Right kidney (tissue), 9 donors: Measurements from ENCODE around the gene SPATA31A5.
"Not testable (repeated sequence)": the region's sequence is repeated elsewhere in the genome, so short reads cannot be mapped to it uniquely, and the experiment has no call there.

Experiments
- DNase-seq: peaks from one replicate; pipeline ENCODE4 v3.0.0-alpha.2; 2016
- long read RNA-seq, 8 donors: transcript quantifications; one replicate each; lab custom pipeline, GENCODE V29; 2026

SPATA31A5 gene
- long read RNA-seq, donor 1 = 0 reads
- long read RNA-seq, donor 2 = 0 reads
- long read RNA-seq, donor 3 = 0 reads
- long read RNA-seq, donor 4 = 0 reads
- long read RNA-seq, donor 5 = 0 reads
- long read RNA-seq, donor 6 = 0 reads
- long read RNA-seq, donor 7 = 0 reads
- long read RNA-seq, donor 8 = 0 reads

DNA sequence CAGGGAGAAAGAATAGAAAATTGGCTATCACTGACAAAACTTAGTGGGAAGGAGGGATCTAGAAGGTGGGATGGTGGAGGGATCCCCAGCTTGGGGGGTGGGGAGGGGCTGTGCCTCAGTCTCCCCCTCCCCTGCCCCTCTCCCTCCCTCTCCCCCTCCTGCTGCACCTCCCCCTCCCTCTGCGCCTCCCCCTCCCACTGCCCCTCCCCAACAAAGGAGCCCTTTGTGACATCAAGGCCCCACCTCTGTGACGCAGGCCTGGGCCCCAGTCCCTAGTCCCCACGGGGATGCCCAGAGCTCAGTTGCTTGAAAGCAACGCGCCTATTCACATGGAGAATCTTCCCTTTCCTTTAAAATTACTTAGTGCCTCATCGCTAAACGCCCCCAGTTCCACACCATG is at the start of gene SPATA31A5:
SPATA31A5 (plus strand) TSS at position 301 of the 400 bp plus-strand sequence; CDS start at position 330, 29 bp downstream.
- DNase-seq = not testable (repeated sequence)

DNA sequence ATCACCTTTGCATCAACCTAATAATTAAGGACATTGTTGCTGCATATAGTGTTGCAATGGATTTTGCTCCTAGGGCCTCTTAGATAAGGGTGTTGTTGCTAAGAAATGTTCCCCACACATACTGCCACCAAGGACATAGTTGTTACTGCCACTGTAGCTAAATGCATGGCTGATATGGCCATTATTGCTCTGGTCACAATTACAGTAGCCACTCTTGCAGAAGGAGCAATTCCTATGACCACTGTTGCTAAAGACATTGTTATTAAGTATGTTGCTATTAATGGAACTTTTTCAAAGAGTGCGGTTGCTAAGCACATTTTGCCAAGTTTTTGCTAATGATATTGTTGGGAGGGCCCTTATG is 48.8 kb downstream of the SPATA31A5 start:
- not testable (repeated sequence) for DNase-seq

DNA sequence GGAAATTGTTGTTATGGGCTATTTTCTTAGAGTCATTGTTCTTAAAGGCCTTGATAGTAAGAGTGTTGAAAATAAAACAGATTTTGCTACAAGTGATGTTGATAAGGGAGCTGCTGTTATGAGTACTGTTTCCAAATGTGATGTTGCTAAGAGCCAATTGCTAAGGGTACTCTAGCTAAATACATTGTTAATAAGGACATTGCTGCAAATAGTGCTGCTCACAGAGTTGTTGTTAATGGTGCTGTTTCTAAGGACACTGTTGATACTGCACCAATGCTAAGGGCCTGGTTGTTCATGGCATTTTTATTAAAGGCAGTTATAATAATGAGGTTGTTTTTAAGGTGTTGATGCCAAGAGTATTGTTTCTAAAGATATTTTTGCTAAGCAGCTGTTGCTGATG is 52.2 kb downstream of the SPATA31A5 start:
- DNase-seq = not testable (repeated sequence)
